GM20431 (cell line): ENCODE results near the gene TET2.

Experiments used
- in situ Hi-C: fragments of 300-500 bp; cut with MseI, MboI; formaldehyde crosslinking; loops from one replicate; pipeline ENCODE4 v1.15.0; 2020; ENCODE audit warnings: low sequenced_read_pairs; ENCODE audit not compliant: unreplicated experiment

TET2 gene

GRCh38 chr4:105146276-105147015 lies at the start of gene TET2:
Gene TET2 (plus strand): TSS chr4:105146876. CDS start chr4:105233943, 87,067 bp downstream.
- in situ Hi-C loops = loop anchor here (25.0 kb wide), 2 partner anchors 316 to 566 kb away; partner anchors contain the start of genes GSTCD, INTS12 and PPA2

- in situ Hi-C loops = no loop called here
Observed at GRCh38 chr4:105102016-105102415, 44.7 kb upstream of the TET2 start.

DNA sequence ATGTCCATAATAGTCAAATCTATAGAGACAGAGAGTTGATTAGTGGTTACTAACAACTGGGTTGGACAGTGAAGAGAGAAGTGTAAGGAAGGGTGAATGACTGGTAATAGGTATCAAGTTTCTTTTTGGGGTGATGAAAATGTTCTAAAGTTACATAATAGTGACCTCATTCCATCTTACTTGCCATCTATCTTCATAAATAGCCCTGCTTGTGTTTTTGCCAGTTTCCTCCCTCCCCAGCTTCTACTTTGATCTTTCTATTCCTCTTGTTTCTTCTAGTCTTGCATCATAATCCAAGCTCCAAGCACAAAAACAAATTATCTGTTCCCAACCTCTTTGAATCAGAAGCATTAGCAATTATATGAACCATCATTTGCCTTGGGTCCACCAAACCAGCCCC lies 40.2 kb upstream of the TET2 start:
- in situ Hi-C loops = no loop called here

GRCh38 chr4:105107095-105107856 lies 39.4 kb upstream of the TET2 start:
- in situ Hi-C loops = no loop called here

DNA sequence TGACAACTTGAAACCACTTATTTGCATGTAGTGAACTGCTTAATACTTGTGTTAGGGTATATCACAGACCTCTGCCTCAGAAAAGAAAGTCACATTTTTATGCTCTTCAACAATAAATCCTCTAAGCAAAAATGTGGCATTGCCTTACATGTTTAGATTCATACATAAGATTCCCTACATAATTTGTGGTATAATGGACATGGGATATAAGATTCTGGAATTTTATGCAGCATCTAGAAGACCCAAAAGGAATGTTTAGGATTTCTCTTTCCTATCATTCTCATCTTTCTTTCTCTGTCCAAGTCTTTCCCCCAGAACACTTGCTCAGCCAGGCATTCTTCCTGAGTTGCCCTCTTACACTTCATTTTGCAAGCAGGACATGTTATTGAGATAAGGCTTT lies 37.7 kb upstream of the TET2 start:
- in situ Hi-C loops = no loop called here

- in situ Hi-C loops = no loop called here
Observed at GRCh38 chr4:105112274-105112673, 34.4 kb upstream of the TET2 start.

DNA sequence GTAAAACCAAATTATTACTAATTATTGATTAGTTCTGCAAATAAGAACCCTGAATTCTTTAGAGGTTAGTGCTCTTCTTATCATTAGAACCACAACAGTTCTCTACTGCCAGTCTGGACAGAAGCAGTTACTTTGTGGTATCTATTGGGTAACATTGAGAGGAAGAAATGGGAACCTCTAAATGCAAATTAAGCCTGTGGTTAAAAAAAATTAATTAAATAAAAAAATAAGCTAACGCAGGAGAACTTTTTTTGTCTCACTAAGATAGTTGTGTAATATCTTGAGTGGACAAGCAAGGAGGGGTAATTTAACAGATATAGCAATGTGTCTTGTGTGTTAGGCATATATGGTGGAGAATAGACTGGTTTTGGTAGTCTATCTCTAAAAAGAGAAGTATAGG lies 32.9 kb upstream of the TET2 start:
- in situ Hi-C loops = no loop called here

DNA sequence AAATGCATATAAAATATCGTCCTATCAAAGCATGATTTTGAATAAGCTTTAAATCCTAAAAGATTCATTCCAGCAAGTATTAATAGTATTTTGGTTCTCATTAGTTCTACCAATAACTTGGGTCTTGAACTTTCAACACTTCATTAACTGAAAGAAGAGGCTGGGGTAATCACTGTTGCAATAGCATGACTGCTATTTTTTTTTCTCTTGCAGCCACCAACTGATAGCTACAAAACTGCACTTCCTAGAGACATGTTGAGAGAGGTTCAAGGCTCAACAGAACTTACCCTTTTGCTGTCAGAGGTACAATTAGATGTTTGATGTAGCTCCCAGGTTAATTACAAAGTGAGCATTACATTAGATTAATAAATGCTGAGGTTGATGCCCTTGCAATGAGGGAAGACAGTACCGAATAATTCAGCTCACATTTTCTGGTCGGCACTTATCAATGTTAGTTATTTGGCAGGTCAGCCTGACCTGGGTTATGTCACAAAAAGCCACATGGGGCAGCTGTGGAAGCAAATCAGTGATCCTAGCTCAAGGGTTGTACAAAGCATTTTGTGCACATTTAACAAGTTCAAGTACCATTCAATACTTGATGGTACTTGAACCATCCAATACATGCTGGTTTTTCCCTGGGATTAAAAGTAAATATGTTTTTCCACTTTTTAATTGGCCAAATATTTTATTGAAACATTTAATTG lies 29.9 kb upstream of the TET2 start:
- in situ Hi-C loops = no loop called here

DNA sequence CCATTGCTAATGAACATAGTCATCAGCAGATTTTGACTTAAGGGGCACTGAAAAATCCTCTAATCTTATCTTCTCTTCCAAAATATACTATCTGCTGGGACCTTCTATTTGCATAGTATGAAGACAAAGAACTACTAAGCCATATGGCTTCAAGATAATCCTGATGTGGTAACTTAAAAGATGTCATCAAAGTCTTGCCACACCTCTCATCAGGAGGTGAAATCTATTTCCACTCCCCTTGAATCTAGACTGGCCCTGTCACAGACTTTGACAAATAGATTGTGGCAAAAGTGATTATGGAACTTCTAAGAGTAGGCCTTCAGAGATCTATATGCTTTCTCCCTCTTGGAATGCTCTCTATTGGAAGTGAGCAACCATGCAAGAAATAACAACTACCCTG lies 27.3 kb upstream of the TET2 start:
- in situ Hi-C loops = no loop called here

GRCh38 chr4:105120626-105121025 lies 26.1 kb upstream of the TET2 start:
- in situ Hi-C loops = no loop called here

DNA sequence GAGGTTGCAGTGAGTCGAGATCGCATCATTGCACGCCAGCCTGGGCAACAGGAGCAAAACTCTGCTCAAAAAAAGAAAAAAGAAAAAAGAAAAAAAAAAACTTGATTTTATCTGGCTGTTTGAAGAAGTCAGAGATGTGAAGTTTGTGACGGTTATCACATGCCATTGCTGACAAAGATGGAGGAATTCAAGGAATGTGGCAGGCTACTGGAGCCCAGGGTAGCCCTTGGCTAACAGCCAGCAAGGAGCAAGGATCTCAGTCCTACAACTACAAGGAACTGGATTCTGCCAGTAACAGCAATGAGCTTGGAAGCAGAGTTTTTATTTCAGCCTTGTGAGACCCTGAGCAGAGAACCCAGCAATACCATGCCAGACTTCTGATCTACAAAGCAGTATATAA lies 24.3 kb upstream of the TET2 start:
- in situ Hi-C loops = no loop called here

DNA sequence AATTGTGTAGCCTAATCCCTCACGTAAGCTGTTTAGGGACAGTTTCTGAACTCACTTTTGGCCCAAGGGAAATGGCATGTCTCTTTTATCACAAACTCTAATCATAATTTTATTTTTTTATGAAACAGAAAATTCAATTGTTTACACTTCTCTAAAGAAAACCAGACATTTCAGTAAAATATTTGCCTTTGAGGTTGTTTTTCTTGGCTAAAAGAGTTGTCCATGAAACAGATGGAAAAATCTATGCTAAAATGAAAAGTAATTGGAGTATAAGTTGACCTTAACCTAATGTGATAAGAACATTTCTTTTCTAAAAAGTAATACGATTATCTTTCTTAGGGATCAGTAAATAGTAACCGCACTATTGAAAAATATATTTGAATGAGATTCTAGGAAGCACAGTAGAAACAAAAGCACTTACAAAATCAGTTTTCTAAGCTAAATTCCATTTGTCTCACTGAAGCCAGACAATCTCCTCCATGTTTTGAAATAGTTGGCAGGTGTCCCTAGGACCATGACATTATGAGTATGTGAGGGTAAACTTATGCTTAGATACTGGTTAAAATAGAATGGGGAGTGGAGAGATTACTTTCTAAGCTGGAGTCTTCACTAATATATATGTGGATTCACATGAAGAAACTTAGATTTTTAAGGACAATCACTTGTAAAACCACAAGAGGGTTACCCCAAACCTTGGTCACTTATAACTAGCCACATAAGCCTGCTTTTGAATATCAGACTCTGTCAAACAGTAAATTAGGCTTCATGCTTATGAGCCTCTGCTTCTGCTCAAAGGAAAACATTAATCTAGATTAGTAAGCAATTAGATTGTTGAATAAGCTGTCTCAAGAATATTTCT lies 20.1 kb upstream of the TET2 start:
- in situ Hi-C loops = loop anchor here (25.0 kb wide), 2 partner anchors 336 to 586 kb away; partner anchors contain the start of genes GSTCD, INTS12 and PPA2

GRCh38 chr4:105127170-105127445 lies 19.6 kb upstream of the TET2 start:
- in situ Hi-C loops = loop anchor here (25.0 kb wide), 2 partner anchors 335 to 585 kb away; partner anchors contain the start of genes GSTCD, INTS12 and PPA2

- in situ Hi-C loops = loop anchor here (25.0 kb wide), 2 partner anchors 334 to 584 kb away; partner anchors contain the start of genes GSTCD, INTS12 and PPA2
Observed at GRCh38 chr4:105128208-105128607, 18.5 kb upstream of the TET2 start.

GRCh38 chr4:105129286-105130040 lies 17.2 kb upstream of the TET2 start:
- in situ Hi-C loops = loop anchor here (25.0 kb wide), 2 partner anchors 333 to 583 kb away; partner anchors contain the start of genes GSTCD, INTS12 and PPA2

DNA sequence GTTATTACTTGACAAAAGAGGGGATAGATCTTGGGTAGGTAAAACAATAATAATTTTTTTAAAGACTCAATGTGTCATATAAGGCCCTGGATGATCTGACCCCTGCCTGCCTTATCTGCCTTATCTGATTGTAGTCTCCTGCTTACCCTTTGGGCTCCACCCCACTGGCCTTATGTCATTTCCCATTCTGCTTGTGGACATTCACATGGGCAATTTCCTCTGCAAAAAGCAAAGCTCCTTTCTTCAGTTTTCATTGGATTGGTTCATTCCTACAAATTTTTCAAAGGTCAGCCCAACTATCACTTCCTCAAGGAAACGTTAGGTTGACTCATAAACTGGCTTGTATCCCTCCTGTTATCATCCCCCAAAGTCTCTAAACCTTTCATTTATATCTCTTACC lies 15.7 kb upstream of the TET2 start:
- in situ Hi-C loops = loop anchor here (25.0 kb wide), 2 partner anchors 331 to 581 kb away; partner anchors contain the start of genes GSTCD, INTS12 and PPA2

DNA sequence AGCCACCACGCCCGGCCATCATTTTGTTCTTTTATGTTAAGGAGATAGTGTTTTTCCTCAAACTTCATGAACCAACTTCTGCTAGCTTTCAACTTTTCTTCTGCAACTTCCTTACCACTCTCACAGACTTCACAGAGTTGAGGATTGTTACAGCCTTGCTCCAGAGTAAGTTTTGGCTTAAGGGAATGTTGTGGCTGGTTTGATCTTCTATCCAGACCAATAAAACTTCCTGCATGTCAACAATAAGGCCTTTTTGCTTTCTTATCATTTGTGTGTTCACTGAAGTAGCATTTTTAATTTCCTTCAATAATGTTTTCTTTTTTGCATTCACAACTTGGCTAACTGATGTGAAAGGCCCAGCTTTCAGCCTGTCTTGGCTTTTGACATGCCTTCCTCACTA lies 12.7 kb upstream of the TET2 start:
- in situ Hi-C loops = loop anchor here (25.0 kb wide), 2 partner anchors 328 to 578 kb away; partner anchors contain the start of genes GSTCD, INTS12 and PPA2

DNA sequence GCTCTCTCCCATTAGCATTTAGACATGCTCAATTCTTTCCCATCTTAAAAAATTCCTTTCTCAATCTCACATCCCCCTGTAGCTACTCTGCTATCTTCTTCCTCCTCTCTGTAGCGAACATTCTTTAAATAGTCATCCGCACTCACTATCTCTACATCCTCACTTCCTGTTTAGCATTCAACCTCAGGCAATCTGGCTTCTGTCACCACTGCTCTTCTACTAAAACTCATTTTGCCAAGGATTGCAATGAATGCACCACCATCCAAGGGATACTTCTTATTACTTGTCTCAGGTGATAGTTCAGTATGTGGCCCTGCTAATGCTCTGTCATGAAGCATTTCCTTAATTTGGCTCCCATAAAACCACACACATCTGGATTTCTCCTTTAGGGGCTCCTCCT lies 10.9 kb upstream of the TET2 start:
- in situ Hi-C loops = loop anchor here (25.0 kb wide), 2 partner anchors 327 to 577 kb away; partner anchors contain the start of genes GSTCD, INTS12 and PPA2
